Stimulated activated CD8-positive, alpha-beta memory T cell treated with anti-CD3 and anti-CD28 coated beads, Interleukin-4, amount 100 ng/mL, for 1 hour (primary cell): ENCODE data around the gene MORC2.

Experiments
- DNase-seq, 2 donors: peaks; one replicate each; pipeline ENCODE4 v3.0.0-alpha.2; 2020; ENCODE audit warnings: low read depth in 2 of 2, low spot score in 1 of 2

MORC2 gene

DNA sequence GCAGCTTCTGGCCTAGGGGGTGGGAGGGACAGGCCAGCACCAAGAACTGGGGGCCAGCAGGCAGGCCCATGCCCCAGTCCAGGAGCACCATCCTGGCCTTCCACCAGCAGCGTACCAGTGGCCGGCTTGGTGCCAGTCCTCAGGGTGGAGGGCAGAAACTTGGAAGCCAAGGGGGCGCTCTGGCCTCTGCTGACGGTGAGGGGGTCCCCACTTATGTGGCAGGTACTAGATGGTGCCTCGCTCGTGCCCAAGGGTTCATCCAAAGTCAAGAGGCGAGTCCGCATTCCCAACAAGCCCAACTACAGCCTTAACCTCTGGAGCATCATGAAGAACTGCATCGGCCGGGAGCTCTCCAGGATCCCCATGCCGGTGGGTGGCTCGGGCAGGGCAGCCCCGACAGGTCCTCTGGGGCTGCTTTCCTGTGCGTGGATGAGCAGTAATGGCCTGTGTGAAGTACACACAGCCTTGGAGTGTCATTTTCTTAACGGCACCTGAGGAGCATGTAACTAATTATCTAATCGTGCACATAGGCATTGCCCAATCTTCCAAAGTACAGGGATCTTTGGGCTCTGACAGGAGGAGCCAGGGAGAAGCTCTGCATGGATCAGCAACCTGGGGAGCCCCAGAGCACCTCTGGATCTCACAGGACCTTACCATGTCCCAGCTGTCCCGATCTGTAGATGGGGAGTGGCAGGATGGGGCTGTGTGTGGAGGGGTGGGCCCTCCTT lies 79.1 kb downstream of the MORC2 start:
- no peak for DNase-seq

DNA sequence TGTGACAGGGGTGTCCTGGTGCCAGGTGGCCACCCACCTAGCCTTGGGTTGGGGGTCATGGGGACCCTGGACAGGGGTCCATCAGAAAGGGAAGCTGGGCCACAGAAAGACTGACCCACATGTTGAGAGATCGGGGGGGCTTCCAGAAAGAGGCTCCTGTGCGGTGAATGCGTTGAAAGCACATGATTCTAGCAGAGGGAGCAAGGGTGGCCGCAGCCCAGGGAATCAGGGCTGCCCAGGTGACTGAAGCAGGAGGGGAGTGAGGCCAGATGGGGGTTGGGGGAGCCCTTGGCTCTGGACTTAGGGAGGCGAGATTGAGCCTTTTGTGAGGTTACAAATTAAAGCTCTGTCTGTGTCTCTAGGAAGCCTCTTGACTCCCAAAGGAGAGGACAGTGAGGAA lies 80.7 kb downstream of the MORC2 start:
- no peak for DNase-seq

DNA sequence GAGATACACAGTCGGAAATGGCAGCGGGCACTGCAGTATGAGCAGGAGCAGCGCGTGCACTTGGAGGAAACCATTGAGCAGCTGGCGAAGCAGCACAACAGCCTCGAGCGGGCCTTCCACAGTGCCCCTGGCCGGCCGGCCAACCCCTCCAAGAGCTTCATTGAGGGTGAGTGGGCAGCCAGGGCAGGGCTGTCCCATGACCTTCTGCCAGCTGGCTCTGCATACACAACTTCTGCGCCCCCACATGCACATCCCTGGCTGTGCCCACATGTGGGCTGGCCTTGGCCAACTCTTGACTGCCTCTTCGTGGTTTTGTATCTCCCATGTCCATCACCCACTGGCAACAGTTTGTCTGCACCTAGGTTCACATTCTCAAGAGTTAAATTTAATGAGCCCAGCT lies 81.1 kb downstream of the MORC2 start:
- no peak for DNase-seq

DNA sequence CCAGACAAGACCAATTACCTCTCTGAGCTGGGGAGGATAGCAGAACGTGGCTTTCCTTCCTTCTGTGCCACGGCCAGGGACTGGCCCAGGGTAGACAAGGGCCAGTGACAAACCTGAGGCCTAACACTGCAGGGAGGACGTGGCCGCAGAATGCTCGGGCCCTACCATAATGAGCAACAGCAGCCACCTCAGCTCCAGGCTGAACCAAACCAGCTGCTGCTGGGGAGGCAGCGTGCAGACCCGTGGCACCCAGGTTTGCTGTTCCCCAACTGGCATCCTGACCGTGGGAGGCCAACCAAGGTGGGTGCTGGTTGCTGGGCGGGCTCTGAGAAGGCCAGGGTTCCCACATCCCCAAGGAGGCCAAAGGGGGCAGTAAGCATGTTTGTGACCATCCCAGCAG lies 83.0 kb downstream of the MORC2 start:
- no peak for DNase-seq

DNA sequence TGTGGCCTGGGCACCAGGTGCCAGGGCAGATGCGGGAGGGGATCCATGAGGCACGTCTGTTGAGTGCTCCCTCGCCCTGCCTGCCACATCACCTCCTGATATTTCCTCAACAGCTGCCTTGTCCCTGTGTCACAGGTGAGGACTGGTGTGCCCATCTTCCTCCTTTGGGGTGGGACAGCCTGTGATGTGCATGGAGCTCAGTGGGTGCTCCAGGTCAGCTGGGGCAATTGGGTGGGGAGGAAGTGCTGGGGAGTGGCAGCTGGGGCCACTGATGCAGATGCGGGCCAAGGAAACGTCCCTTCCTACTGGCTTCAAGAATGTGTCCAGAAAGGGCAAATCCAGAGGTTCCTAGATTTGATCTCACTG lies 83.6 kb downstream of the MORC2 start:
- DNase-seq = no peak

DNA sequence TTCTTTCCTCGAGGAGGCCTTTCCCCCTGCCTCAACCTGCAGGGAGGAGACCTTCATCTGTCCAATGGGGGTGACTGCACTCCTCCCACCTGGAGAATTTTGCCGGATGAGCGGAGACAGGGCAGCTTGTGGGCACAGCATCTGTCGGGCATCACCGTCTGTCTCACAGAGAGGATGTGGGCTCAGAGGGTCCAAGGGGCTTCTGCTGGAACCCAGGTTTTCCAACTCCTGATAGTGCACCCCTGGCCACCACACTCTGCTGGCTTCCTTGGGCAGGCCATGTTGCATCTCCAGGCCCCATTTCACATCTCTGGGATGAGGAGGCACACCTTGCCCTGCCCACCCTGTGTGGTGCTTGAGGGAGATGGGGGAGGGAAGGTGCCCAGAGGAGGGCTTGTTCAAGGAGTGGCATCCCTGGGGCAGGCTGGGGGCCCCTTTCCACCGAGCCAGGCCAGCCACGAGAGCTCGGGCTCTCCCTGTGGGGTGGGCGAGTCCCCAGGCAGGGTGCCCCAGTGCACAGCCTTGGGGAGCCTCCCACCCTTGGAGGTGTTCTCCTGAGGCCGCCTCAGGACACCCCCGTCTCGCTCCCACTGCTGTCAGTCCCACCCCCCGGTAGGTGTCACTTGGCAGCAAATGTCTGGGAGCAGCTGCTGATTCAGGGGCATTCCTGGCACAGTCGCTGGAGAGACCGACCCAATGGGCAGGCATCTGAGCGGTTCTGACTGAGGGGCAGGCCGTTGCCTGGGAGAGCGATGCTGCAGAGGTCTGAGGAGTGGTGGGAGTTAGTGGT lies 84.2 kb downstream of the MORC2 start:
- DNase-seq = no peak

DNA sequence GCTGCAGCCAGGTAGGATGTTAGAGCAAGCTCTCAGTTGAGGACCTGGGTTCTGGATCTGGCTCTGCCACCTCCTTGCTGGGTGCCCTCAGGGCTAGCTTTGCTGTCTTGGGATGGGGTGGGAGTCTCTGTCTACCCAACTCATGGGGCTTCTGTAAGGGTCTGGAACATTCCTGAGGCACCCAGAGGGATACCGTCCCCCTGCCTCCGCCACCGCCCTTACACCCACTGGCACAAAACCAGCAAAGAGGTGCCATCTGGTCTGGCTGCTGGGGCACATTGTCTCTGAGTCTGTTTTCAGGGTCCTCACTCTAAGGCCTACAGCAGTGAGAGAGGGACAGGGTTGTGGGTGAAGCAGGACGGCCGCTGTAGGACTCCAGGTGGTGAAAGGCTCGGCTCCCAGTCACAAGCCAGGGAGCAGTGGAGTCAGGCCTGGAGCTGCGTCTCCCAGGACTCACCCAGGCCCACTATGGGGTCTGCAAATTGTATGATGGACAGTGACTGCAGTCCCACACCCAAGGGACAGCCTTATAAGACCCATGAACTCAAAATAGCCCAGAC lies 84.9 kb downstream of the MORC2 start:
- no peak for DNase-seq

DNA sequence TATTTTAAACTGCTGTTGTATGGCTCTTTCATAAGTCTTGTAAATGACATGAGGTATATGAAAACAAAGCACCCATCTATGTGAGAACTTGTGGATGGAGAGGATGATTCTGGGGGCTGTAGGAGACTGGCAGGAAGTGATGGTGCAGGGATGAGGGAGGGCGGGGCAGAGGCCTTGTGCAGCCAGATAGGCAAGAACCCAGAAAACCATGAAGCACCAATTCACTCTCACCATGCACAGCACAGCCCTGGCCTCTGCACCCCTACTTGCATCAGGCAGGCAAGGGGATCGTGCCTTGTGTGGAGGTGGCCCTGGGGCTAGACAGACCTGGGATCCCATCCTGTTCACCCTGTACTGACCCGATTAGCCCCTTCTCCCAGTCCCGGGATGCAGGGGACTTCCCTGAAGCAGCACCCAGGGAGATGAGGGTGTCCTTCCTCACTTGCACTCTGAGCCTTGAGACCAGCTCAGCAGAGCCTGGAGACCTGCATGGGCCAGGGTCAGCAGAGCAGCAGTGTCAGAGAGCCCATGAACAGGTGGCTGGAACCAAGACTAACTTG lies 85.5 kb downstream of the MORC2 start:
- DNase-seq = no peak

DNA sequence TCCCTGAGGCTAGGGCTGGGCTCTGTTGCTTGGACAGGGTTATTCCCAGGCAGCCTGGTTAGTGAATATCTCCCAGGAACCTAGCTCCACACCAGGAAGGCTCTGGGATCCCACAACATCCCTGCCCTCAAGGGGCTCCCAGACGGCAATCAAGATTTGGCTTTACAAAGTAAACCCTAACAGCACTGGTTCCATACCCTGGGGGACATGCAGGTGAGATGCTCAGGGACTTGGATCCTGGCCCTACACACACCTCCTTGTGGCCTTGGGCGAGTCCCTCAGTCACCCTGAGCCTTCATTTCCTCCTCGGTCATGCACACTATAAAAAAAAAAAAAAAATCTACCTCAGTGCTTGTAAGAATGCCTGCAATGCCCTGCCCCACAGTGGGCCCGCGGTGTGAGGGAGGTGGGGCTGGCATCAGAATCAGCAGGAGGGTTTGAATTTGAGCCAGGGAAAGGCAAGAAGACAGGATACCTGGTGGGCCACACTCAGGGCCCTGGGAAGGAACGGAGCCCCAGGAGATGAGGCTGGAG lies 86.3 kb downstream of the MORC2 start:
- DNase-seq = no peak

DNA sequence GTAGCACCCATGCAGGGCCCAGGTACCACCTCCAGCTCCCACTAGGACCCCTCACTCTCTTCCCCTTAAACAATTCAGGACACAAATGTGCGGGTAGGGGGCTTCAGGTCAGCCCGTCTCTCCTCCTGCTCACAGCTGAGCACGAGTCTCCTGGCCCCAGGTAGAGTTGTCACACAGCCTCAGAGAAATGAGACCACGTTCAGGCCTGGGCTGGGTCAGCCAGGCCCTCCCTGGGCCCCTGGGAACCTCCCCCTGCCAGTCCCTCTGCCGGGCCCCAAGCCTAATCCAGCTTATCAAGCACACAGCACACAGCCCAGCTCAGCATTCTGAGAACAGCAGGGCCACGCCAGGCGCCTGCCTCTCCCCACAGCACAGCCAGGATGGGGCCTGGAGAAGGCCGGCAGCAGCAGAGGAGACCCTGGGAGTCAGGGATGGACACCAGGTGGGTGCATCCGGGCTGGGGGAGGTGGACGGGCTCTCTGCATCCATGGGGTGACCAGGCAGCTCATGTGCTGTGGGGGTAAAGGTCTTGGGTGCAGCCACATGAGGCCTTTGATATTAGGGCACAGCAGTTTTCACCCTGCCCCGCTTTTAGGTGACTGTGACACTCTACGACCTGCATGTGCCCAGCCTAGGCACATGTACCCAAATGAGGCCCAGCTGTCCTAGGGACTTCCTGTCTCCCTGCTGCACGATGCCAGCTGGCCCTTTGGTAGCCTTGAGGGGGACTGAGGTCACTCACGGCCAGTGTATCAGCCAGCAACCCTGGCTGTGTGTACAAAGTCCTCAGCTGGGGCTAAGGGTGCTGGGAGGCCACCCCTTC lies 87.0 kb downstream of the MORC2 start:
- no peak for DNase-seq

DNA sequence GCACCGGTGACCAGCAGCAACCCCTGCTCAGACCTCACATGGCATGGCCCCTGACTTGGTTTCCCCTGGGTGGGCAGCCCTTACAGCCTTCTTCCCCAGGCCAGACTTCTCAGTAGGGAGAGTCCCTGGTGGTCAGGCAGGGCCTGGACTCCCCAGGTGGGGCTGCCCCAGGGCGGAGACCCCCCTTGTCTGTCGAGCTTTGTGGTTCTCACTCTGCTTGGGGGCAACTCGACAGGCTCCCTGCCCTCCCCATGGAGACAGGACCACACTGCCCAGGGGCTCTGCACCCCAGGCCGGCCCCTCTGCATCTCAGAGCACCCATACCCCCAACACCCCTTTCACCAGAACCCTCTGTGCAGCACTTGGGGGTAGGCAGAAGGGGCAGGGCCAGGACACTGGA lies 87.7 kb downstream of the MORC2 start:
- DNase-seq = no peak

DNA sequence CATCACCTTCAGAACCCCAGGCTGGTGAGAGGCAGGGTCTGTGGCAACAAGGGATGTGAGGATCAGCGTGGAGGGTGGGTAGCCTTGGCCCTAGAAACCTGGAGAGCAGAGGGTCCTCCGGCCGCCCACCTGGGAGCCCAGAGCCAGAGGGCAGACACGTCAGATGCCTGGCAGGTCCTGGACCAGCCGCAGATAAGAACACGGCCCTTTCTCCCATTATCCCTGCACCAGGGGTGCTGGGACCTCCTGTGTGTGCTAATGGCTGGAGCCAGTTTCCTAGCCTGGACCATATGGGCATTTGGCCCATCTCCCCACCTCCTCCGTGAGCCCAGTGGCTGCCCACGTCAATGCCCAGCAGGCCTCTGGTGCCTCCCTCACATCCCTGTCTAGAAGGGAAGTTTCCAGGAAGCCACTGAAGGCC lies 88.4 kb downstream of the MORC2 start:
- DNase-seq = no peak

DNA sequence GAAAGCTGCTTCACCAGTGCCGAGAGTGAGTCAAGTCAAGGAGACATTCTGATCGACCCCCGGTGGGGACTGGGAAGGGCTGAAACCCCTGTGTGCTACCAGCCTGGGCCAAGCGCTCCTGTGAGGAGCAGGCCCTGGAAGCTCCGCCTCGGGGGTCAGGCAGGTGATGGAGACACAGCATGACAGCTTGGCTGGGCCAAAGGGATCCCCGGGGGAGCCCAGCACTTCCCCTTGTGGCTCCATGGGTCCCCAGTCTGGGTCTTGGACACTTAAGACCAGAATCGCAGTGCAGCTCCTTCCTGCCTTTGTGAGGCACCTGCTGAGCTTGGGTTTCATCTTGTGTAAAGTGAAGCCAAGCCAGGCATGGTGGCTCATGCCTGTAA lies 89.2 kb downstream of the MORC2 start:
- no peak for DNase-seq

DNA sequence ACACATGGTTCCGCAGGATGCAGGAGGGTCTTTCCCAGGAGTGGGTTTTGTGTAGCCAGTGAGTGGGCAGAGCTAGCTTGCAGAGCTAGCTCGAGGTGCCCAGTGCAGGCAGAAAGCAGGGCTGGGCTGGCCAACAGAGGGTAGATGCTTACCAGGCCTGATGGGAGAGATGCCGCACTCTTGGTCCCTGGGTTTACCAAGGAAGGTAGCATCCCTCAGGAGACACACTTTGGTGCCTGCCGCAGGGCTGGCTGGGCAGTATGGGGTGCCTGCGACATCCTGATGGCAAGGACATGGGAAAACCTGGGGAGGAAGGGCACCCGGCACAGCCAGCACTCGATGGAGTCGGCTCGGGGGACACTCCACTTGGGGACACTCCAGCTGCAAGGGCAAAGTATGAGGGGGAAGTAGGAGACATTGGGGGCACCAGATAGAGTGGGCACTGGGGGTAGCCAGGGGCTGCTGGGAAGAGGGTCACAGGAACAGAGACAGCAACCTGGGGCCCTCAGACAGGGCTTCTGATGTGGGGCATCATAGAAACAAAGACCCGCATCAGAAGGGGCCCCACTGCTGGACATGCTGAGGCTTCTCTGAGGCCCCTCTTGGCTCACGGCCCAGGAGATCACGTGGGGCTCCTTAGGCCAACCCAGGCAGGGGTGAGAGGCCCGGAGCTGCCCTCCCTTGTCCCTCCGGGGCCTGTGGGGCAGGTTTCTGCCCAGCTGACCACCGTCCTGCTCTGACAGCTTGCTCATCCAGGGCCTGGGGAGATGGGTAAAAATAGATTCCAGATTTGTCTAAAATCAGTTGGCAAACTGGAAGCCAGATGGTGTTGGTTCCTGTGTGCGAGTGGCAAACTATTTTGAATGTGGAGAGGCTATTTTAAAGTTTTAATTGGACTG lies 89.8 kb downstream of the MORC2 start:
- DNase-seq = no peak

DNA sequence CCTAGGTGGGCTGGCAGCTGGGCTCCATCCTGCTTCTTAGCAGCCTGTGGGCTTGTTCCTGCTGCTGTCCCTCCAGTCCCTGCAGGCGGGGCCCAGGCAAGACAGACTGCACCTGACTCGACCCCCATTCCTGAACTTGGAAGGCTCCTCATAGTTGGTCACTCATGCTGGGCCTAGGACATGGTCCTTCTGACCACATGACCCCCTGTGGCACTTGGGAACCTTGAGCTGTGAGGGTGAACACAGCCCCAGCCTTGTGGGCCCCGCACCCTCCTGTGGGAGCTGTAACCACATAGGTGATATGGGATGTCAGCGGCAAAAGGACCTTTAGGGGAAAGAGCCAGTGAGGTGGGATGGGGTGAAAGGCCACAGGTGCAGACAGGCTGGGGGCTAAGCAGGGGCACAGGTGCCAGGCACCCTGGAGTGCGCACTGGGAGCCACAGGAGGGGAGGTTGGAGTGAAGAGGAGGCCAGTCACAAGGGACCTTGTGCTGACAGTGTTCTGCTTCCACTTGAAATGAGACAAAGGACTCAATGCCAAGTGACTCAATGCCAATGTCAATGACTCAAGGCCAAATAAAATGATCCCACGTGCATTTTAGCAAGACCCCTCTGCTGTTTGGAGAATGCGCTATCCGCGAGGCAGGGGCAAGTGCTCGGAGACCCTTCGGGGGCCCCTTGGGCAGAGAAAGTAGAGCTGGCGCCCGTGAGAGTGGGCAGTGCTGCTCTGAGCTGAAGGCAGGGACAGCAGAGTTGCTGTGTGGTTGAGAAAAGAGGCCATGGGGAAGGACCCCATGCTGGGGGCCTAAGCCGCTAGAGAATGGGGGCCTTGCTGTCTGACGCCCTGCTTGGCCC lies 90.7 kb downstream of the MORC2 start:
- DNase-seq = no peak

DNA sequence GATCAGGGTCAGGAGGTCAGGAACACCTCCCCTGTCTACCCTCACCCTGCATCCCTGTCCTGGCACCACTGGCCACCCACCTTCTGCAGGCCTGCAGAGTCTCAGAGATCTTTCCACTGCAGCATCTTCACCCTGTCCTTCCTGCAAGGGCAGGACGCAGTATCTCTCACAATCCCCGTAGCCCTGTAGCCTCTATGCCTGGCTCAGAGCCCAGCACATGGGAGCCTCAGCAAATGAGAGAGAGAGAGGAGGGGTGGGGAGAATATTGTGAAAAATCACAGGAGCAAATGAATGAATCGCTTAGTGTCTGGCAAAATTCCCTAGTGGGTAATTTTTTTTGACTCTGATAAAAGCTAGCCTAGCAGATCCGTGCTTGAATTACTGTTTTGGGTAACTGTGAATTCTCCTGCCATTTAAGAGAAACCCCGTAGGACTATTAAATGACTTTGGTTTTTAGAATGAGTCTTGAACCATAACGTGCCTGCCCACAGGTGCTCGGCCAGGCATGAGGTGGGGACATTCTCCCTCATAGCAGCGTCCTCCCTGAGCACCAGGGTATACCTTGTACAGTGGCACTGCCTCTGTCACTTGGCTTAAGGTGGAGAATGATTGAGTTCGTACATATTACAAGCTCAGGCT lies 91.5 kb downstream of the MORC2 start:
- DNase-seq = no peak

DNA sequence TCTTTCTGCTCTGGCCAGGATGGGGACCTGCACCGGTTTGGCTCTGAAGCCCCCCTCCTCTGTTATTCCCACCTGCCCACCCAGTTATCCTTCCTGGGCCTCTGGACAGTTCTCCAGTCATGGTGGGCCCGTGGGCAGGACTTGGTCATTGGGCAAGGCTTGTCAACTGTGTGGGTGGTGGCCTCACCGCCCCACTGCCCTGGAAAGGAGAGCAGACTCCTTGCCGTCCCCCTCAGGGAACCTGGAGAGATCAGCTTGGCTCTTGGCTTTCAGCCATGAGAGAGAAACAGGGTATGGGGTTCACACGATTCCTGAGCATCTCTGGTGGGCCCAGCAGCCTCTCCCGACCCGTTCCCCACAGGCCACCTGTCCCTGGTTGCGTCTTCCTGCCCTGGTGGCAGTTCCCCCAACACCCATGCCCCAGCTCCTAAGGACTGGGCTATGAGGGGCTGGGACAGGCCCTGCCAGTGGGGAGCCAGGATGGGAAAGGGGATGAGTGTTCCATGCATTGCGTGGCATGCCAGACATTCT lies 92.3 kb downstream of the MORC2 start:
- DNase-seq = no peak

DNA sequence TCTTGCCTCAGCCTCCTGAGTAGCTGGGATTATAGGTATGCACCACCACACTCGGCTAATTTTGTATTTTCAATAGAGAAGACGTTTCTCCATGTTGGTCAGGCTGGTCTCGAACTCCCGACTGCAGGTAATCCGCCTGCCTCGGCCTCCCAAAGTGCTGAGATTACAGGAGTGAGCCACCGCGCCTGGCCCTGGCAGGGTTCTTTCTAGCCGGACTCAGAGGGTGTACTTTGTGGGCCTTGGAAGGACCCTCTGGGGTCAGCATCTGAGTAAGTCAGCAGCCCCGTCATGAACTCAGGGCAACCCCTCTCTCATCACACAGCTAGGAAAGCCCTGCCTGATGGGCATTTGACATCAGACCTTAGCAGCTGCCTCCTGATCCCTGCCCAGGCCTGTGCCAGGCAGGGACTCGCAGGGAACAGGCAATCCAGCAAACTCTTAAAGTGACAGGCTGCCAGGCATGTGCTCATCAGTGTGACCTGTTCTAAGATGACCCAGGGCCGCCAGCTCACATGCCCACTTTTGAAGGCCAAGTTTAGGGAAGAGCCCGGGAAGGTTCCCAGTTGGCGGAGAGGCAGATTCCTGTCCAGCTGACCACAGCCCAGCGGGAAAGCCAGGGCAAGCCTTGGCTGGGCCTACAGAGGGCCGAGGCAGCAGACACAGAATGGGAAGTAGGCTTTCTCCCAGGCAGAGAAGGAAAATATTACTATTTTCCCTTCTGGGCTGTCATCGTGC lies 92.9 kb downstream of the MORC2 start:
- no peak for DNase-seq
